GM13976 (cell line): ENCODE data around the gene GLCE.

Experiments
- DNase-seq: peaks from one replicate; pipeline ENCODE4 v3.0.0; 2012; ENCODE audit warnings: low spot score
- in situ Hi-C: fragments of 300-500 bp; cut with MboI; formaldehyde crosslinking; loops from one replicate; pipeline ENCODE4 v1.12.0; 2022; ENCODE audit warnings: low sequenced_read_pairs, mixed read lengths, inconsistent platforms; ENCODE audit not compliant: unreplicated experiment
- TF ChIP-seq, protein P1 (sequence below): IDR thresholded peaks from 2 replicates; pipeline ENCODE4 v1.5.1; 2012; ENCODE audit warnings: borderline replicate concordance, mild to moderate bottlenecking; ENCODE audit not compliant: insufficient read depth; ENCODE audit errors: extremely low read depth, missing control alignments, control extremely low read depth

The GLCE gene

DNA sequence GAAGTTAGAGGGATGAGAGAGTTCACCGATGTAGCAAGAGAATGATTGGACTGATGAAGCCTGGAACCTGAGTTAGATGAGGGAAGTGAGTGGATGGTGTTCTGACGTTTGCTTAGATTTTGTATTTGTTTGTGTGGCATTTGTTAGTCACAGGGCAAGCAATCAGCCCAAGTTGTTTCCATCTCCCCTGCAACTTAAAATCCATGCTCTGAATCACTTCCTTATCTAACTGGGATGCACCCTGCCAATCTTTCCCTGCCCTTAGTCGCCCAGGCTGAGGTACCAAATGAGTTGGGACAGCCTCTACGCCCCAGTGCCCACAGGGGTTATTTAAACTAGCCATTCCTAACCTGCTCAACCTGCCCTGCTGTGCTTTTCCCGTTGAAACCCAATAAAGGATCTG lies 150.9 kb downstream of the GLCE start:
- TF ChIP-seq, protein P1, sequence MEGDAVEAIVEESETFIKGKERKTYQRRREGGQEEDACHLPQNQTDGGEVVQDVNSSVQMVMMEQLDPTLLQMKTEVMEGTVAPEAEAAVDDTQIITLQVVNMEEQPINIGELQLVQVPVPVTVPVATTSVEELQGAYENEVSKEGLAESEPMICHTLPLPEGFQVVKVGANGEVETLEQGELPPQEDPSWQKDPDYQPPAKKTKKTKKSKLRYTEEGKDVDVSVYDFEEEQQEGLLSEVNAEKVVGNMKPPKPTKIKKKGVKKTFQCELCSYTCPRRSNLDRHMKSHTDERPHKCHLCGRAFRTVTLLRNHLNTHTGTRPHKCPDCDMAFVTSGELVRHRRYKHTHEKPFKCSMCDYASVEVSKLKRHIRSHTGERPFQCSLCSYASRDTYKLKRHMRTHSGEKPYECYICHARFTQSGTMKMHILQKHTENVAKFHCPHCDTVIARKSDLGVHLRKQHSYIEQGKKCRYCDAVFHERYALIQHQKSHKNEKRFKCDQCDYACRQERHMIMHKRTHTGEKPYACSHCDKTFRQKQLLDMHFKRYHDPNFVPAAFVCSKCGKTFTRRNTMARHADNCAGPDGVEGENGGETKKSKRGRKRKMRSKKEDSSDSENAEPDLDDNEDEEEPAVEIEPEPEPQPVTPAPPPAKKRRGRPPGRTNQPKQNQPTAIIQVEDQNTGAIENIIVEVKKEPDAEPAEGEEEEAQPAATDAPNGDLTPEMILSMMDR: no peak
- in situ Hi-C loops: no loop called here
- no peak for DNase-seq

DNA sequence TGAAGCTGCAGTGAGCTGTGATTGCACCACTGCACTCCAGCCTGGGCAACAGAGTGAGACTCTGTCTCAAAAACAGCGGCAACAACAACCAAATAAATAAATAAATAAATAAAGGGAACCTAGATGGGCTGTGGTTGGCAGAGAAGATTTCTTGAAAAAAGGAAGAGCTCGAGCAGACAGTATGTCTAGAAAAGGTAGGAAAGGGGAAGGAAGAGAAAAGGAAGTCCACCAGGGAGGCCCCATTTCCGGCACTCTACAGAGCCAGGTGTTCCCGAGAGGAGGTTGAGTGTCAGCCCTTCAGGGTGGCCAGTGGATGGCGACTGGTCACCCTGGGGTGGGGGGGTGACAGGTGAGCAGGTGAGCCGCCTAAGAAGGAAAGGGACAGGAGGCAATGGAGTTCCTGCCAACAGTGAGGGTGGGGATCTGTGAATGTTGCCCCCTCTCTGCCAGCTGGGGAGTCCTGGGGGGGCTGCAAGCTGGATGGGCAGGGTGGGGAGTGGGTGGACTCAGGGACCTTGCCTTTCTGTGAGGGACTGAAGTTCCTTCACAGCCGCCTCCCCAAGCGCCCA lies 153.1 kb downstream of the GLCE start:
- TF ChIP-seq, protein P1: no peak
- in situ Hi-C loops: no loop called here
- DNase-seq: no peak

DNA sequence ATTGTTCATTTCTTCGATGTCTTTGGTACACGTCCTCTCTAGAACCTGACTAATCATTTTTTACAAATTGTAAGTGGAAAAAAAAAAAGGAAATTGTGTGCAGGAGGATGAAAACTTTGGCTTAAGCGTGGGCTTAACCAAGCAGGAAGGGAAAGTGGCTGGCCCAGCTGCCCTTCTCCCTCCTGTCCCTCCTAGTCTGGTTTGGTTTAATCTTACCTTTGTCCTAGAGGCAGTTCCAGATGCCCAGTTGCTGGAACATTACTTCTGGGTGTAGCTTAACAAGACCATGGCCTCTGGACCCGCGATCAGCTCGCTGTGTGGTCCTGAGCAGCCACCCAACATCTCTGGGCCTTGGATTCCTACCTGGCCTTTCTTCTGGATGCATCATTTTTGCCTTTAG lies 153.7 kb downstream of the GLCE start:
- TF ChIP-seq, protein P1: no peak
- in situ Hi-C loops: no loop called here
- DNase-seq: no peak

DNA sequence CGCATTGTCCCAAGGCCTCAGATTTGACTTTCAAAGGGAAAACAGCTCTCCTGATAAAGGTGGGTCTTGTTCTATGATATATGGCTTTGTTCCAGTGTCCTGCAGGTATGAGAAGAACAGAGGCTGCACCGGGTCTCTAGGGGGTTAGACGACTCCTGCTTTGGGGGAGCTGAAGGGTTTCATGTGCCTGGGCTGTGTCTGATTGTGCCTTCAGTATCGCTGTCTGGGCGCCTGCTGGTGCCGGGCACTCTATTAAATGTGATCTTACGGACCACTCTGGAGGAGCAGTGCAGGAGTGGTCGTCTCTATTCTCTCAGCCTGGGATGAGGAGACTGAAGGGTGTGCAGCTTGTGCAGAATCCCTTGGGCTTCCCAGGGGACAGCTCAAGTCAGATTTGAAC lies 154.3 kb downstream of the GLCE start:
- no peak for DNase-seq
- in situ Hi-C loops: no loop called here
- TF ChIP-seq, protein P1: no peak

DNA sequence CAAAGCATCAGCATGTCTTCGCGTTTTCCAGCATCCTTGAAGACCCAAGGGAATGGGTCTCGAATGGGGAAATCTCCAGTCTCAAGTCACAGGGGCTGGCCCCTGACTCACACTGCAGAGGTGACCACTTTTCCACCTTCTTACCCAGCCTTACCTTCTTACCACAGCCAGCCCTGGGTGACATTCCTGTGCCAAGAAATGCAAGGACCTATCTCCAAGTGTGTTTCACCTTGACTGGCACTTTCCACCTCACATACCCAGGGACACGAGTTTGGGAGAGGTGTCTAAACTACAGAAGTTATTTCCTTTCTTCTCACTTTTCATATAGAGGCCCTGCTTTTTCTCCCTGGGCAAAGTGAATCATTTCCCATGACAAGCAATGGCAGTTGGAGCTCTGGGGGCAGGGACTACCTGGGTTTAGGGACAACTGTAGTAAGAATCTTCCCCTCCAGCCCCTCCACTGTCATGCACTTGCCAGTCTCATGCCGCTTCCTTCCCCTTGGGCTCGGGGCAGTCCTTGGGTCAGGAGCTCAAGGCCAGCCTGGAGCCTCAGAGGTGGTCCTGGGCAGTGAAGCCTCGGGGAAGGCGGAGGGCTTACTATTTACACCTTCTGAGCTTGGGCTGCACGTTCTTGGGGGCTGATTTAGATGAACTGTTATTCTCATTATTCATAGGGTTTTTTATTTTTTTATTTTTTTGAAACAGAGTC lies 155.1 kb downstream of the GLCE start:
- in situ Hi-C loops: no loop called here
- no peak for DNase-seq
- TF ChIP-seq, protein P1: no peak

DNA sequence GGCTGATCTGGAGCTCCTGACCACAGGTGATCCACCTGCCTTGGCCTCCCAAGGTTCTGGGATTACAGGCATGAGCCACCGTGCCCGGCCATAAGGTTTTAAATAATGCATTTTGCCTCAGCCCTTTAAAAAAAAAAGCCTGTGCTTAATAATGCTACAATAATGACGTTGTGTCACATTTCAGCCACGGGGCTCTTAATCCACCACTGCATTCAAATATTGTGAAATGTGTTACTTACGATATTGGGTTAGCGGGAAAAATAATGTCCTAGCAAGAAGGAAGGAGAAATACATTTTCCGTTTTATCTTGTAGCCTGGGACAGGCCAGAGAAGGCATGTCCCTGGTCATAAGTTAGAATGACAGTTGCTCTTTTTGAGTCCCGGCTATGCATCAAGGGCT lies 155.9 kb downstream of the GLCE start:
- TF ChIP-seq, protein P1: no peak
- in situ Hi-C loops: no loop called here
- DNase-seq: no peak

DNA sequence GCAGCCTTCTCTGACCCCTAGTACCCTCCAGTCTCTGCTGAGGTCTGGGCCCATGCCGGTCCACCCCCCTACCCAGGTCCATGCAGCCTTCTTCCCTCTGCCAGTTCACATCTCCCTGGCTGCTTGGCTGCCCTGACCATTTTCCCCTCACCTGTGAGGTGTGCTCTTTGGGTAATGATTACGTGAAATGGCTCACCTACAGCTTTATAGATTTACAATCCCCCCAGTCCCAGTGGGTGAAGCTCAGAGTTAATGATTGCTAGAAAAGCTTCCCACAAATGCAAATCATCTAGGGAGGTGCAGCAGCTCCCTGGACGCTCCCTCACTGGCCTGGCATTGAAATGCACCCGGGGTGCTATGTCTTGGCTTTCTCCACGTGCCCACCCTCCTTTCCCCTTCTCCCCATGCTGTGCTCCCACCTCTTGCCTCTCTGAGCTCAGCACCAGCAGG lies 157.0 kb downstream of the GLCE start:
- in situ Hi-C loops: no loop called here
- TF ChIP-seq, protein P1: no peak
- DNase-seq: no peak
